Stimulated activated CD8-positive, alpha-beta memory T cell treated with anti-CD3 and anti-CD28 coated beads, Interleukin-7, amount 100 ng/mL, for 48 hours (primary cell): ENCODE measurements around the gene ZNHIT6.

ENCODE experiments used
- DNase-seq, 2 donors: peaks; one replicate each; pipeline ENCODE4 v3.0.0-alpha.2; 2020; ENCODE audit warnings: low read depth in 1 of 2; ENCODE audit errors: extremely low read depth in 1 of 2

Gene ZNHIT6

DNA sequence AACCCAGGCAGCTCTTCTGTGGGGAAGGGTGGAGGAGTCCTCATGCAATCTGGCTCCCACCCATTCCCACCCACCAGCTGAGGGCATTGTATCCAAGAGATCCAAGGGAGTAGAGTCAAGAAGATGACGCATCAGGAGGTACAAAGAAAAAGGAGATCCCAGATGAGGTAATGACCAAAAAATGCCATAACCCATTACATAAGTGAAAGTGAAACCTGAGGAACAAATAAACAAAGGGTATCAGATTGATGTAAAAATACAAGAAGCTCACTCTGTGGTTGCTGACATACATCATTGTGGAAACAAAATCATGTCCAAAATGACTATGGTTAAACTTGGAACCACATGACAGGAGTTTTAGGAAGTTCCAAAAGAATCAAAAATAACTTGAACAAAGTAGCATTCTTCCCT is 85.2 kb downstream of the ZNHIT6 start:
- no peak for DNase-seq

DNA sequence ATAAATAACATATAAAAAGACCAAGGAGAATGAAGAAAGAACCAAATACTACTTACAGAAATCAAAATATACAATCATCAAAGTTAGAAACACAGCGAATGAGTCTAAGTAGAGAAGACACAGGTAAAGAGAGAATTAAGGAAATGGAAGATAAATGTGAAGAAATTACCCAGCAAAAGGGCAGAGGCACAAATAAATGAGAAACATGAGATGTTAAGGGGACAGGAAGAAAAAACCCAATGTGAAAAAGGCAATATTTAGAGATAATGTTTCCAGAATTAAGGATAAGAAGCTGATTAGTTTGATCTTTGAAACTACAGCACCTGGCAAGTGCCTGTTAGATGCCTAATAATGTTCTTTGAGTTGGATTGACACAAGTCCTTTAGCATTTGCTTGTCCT is 86.8 kb downstream of the ZNHIT6 start:
- DNase-seq, result no peak

DNA sequence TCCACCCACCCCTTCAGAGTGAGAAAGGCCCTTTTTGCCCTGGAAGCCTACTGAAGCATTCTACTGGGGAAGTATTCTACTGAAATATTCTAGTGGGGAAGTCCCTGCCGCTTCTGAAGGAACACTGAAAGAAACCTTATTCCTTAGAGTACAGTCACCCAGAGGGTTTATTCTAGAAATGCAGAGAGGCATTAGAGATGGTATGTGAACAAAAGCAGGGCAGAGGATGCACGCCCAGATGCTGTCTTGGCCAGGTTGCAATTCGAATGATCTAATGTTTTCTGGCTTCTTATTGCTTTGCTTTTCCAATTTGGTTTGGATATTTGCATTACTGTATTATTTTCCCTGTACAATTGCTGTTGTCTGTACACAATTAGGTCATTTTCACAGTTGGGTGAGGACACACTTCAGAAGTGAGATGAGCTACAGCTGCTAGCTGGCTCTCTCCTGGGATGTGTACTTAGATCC is 90.6 kb downstream of the ZNHIT6 start:
- DNase-seq, result no peak

DNA sequence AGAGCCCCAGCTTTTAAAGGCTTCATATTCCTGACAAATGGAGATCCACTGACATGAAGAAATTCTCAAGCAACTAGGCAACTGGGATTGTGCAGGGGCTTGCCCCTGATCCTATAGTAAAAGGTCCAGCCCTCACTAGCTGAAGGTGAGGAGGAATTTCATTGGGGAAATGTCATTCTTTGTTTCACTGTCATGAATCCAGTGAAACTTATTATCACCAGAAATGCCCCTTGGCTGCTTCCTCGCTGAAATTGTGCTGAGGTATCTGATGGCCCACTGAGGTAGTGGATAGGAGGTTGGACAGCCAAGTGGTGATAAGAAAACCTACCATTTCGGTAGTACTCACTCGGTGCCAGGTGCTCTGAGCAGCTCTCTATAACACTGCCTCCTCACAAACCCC is 91.5 kb downstream of the ZNHIT6 start:
- DNase-seq, result no peak

DNA sequence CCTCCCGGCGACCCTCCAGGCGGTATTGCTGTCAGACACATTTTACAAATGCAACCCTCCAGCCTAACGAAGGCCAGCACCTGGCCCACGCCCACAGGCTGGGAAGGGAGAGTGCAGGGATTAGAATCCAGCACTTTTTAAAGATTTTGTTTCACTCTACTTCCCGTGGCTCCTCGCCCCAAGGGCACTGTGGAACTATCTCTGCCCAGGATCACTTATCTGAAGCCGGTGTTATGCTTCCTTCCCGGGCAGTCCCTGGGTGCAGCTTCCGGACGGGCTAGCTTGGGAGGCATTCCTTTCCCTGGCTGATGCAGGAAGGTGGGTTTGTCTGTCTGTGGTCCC is 91.9 kb downstream of the ZNHIT6 start:
- no peak for DNase-seq

DNA sequence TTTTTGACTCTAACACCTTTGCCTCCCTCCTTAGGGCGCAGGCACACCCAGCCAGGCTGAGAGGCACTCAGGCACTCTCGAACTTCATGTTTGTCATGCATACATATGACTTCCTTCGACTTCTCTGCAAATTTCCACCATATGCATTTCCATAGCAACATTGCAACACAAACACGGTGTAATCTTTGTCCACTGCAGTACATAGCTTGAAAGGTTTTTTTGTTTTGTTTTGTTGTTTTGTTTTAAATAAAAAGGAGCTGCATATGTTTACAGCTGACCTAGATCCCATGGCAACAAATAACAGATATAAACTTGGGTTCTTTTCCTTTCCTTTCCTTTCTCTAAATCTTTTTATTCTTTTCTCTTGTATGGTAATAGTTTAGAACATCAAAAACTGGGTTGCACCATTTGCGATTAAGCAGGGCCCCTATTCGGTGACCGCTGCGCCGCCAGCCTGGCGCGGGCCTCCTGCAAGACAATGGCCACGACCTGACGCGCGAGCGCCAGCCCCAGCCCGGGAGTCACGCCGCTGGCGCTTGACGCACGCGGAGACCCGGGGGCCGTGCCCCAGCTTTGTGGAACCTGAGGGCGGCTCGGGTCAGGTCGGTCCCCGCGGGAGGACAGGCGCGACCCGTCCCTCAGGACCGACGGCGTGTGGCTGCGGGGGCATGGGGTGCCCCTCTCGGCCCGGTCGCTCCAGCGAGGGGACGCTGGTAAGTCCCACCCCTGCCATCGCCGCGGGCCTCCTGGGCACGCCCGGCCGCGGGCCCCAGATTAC is 92.5 kb downstream of the ZNHIT6 start:
- DNase-seq, result no peak

DNA sequence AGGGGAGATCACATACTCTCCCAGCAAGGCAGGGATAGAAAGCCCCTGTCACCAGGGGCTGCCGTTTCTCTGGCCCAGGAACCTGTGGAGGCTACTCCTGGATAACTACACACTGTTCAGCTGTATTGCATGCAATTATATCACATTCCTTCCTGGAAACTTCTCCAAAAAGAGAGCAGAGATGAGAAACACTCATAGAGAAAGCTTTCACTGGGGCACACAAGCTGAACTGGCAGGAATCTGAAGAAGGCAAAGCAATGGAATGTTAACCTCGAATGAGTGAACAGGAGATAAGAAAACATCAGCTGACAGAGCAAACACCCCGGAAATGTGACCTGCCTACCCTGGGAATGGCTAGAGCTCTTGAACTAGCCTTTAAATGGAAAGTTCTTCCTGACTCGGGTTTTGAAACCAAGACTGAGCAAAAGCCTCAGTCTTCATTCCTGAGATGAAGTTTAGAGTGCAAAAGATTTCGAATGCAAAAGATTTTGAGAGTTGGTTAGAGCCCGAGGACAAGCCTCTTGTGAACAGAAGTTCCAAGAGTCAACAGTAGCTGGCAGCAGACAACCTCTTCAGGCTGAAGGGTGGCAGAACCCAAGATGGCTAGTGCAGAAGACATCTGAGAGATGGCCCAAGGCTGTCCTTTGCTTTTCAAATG is 95.4 kb downstream of the ZNHIT6 start:
- DNase-seq, result no peak

DNA sequence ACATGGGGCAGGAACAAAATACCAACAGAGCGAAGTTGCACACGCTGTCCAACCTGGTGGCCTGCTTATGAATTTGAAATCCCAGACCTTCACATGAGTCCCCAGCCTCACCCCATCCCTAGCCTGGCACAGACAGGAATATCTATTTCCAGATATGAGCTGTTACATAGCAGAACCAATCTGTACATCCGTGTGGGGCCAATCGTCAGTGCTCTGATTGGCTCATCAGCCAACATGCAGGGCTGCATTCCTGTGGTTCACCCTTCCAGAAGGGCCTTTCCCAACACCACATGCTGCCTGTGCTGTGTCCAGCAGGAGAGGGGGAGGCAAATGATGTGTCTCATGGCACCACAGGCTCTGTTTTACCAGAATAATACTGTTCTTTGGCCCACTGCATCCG is 96.4 kb downstream of the ZNHIT6 start:
- no peak for DNase-seq

DNA sequence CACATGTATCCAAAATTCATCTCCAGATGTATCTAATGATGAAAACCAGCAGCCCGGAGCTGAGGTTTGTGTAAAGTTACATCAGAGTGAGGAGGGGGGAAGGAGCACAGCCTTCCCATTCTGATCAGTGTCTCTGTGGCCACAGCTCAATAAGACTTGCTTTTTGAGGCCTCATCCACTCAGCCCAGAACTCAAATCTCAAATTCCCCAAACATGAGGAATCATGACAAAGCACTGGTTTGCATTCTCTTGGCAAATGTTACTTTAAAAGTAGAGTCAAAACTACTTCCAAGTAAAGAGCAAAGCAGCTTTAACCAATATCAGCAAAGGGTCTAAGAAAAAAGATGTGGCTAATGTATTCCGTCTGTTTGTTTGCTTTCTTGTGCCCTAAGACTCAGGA is 96.8 kb downstream of the ZNHIT6 start:
- DNase-seq, result no peak

DNA sequence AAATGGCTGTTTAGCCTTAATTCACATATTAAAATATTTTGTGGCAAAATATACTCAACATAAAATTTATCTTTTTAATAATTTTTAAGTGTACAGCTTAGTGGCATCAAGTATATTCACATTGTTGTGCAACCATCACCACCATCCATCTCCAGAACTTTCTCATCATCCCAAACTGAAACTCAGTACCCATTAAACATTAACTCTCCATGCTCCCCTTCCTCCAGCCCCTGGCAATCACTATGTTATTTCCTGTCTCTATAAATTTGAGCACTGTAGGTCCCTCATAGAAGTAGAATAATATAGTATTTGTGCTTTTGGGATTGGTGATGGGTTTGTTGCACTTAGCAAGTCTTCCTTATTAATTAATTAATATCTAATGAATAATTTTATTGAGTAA is 98.3 kb downstream of the ZNHIT6 start:
- no peak for DNase-seq

DNA sequence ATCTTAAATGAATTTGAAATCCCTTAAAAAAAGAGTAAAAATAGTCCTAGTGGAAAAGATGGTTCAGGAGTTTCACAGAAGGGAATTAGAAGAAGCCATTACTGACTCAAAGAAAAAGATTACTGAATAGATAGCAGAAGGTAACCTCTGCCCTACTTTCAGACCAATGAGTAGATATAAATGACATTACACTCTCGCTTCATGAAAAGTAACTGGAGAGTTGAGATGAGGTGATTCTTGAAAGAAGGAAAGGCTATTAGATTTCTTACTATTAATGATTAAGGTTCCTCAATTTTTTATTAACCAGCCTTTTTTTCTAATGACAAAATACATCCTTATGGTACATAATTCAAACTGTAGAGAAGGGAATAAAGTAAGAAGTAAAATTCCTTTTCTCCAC is 99.4 kb downstream of the ZNHIT6 start:
- DNase-seq, result no peak

DNA sequence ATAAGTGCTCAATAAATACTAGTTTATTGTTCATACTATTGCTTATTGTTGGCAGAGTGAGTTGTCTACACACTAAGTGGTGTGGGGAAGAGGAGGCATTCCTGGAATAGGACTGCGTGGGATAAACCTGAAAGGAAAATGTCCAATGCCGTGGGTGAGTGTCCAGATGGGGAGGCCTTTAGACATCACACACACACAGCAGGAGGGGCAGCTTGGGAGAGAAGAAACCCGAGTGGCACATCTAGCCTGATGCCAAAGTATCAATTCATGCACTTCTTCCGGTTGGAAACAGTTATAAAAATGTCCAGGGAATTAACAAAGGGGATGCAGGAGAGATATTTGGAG is 100.3 kb downstream of the ZNHIT6 start:
- DNase-seq, result no peak

DNA sequence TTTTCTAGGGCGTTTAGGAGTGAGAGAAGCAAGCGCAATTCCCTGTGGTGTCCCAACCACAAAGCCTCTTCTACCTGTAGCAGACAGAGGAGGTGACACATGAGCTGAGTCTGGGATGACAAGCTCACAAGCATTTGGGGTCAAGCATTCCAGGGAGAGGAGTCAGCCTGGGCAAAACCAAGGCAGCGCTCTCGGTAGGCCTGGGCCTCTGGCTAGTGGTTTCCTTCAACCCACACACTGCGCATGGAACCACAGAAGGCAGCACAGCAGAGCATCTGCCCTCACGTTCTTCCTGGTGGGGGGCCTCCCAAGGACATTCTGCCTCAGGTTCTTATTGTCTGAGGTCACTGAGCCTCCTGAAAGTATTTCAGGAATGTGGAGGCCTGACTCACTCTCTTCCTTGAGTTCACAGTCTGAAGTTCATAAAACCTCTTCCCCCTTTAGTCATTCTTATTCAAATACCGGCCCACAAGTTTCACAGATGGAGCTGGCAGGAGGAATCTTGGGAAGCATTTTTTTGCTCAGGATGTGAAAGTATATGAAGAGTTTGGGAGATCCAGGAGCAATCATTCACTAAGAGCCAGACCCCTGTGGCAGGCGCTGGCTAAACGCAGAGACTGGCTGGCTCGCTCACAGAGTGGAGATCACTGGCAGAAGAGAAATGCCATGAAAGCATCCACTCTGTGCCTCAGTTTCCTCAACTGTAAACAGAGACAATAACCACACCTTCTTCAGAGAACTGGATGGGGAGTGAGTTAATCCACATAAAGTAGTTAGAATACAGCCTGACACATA is 100.9 kb downstream of the ZNHIT6 start:
- no peak for DNase-seq

DNA sequence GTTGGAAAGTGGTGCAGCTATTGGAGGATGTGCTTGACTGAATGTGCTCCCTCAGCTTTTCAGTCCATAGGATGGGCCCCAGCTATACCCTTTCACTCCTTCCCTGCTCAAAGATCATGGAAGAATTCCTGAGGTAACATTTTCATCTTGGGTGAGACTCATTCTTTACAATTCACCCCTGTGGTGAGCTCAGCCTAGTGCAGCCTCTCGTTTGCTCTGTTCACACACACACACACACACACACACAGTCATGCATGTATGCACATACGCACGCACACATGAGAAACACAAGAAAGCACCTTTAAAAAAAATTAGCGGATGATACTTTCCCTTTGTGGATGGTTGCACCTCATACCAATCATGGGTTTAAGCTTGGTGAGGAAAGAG is 101.8 kb downstream of the ZNHIT6 start:
- DNase-seq, result no peak

DNA sequence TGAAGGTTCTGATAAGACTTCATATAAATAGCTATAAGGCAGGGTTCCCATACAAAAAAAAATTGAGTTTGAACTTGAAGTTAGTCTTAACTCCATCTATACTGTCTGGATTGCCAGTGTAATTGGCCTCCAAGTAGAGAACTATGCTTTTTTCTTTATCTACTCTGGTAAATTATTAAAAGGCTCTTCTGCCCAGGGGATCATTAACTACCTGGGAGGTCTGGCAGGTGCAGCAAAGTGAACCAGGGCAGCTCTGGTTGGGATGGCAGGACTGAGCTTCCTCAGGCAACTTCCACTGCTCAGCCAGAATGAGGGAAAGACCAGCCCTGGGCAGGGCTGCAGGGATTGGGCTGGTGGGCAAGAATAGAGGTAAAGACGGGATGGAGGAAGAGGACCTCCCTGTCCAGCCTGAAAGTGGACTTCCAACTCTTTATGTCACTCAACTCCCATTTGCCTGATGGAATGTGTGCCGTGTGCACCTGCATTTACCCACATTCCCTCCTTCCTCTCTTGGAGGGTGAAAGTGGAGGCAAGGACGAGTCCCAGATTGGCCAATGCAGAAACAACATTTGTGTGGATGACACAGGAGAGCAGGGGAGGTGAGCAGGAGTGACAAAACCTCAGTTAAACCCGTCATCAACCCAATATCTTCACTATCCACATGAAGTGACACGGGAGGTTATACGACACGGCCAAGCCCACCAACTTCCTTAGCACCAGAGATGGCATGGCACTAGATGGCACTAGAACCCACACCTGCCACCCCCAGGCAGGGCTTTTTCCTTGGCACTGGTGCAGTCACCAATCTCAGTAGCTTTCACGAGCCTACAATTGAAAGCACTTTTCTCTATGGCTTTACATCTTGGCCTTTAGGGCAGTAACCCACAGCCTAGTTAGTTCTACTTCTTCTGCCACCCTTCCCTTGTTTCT is 102.5 kb downstream of the ZNHIT6 start:
- no peak for DNase-seq

DNA sequence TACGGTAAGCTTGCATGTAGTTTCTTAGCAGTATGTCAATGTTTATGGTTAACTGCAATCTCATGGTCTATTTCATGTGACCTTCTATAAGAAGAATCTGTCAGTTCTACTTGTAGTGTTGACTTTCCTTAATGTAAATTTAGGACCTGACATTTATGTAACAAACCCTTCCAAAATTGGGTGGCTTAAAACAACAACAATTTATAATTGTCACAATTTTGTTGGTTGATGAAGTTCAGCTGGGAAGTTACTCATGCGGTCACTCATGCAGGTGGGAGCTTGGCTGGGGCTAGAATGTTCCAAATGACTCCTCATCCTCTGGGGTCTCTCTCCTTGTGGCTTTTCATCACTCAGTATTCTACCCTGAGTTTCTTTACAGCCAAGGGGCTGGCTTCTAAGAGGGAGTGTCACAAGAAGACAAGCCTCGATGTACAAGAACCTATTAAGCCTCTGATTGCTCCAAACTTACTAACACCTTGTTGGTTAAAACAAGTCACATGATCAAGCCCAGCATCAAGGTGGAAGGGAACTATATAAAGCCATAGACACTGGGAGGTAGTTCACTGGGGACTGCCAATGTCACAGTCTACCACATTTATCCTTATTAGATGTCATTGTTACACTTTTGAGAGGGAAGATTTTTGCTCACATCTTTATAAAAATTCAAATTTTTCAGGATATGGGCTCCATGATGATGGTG is 103.8 kb downstream of the ZNHIT6 start:
- DNase-seq, result no peak

DNA sequence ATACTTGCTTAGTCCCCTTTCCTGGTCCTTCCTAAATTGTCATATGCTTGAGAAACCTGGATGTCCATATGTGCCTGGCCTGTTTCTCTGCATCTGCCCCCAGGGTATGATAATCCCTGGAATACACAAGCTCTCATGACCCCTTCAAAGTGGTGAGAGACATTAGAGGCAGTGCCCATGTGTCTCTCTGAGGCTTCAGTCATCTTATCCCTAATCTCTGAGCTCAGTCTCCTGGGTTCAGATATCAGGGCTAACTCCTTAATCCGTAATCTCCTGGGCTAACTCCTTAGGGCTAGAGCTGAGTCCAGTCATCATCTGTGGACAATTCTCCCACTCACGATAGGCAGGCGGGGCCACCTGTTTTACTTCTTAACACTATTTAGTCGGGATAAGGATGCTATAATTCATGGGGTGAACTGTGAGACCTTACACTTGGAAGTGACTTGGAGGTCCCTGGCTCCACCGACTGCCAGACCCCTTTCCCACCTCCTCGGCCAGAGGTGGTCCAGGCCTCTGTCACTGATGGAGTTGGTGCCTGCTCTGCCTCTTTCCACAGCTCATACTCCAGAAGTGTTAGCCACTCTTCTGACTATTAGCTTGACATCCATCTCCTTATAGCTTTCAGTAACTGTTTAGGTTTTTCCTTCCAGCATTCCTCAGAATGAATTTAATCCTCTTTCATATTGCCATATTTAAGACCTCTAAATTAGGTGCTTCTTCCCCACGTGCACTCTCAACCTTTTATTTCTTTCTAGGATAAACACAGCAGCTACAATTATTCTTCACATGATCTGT is 105.0 kb downstream of the ZNHIT6 start:
- no peak for DNase-seq

DNA sequence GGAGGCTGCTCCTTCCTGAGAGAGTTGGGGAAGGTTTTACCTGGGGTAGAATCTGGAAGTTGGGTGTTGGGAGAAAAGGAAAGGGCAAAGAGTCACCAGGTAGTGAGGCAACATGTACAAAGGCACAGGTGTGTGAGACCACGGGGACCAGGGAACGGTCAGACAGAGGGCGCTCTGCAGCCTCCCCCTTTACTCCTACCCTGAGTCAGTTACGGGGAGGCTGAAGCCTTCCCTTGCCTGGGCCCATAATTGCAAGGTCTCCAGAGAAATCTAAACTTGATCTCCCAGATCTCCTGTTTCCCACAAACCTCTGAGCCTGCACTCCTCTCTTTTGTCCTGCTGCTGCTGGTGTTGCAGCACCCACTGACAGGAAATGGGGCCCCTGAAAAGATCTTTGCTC is 105.7 kb downstream of the ZNHIT6 start:
- DNase-seq, result no peak

DNA sequence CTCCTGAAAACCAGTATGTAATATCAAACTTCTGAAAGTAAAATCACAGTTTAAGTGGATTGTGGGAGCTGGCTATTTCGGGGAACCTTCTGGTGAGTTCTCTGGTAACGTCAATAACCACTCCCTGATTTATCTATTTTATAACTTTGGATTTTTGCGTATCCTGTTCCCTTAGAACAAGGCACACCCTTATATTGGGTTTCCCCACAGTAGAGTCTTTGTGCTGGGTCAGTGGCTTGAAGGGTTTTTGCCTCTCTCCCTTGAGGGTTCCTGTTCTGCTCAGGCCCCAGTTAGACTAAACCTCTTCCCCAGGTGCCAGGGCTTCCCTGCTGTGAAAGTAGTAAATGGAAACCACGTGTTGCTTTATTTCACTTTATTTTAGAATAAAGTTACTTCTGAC is 106.3 kb downstream of the ZNHIT6 start:
- no peak for DNase-seq

DNA sequence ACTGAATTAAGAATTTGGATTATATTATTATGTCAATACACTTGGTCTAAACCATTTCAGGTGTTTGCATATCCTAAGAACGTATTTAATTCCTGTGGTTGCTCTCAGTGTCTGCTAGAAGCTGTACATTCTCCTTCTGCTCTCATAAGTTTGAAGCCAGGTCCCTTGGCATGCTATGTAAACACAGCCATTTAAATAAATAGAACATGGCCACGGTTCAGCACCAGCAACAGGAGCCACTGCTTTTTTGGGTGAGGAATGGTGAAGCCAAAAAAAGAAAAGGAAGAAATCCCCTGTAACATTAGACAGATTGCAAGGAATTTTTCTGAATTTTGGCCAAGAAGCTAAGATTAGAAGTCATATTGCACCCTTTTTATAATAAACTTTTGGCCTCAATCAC is 108.6 kb downstream of the ZNHIT6 start:
- no peak for DNase-seq
